BJ (cell line): ENCODE data around the gene FPGS. TPM values are rescaled to one million over a fixed set of nuclear protein-coding genes. Genes with fewer than 3 reads are reported as not detected.

Experiments used
- CTCF ChIA-PET: fragments of 350-600 bp; formaldehyde crosslinking; extraction: SDS; loops from one replicate; lab custom pipeline; 2021; ENCODE audit warnings: antibody characterized with exemption, inconsistent platforms; lab: Yijun Ruan, JAX
- POLR2A ChIA-PET: fragments of 300-600 bp; sonication (Branson Sonifier 250); formaldehyde crosslinking; extraction: SDS; loops from one replicate; lab custom pipeline; 2021; ENCODE audit warnings: antibody characterized with exemption; lab: Charles Lee
- DNase-seq: peaks from one replicate; pipeline ENCODE4 v3.0.0-alpha.2; 2011; ENCODE audit warnings: low read depth
- H3K27me3 ChIP-seq: 2 replicates; pipeline ENCODE4 v1.6.0; 2011; ENCODE audit warnings: low read length; ENCODE audit not compliant: control insufficient read depth, insufficient read depth
- H3K36me3 ChIP-seq: 2 replicates; pipeline ENCODE4 v1.5.1; 2011; ENCODE audit warnings: low read length; ENCODE audit not compliant: control insufficient read depth, insufficient read depth
- H3K4me3 ChIP-seq: 2 replicates; pipeline ENCODE4 v1.5.1; 2011; ENCODE audit warnings: low read depth, mild to moderate bottlenecking, control low read depth, low read length
- polyA plus RNA-seq: library from polyadenylated mRNA; depleted of rRNA; stranded (reverse); fragments of >200 nt; gene quantifications from 2 replicates; pipeline ENCODE4 v1.2.3, GENCODE V29; 2011
- TF ChIP-seq, protein P1 (sequence below): IDR thresholded peaks from 2 replicates; pipeline ENCODE4 v1.5.1; 2011; ENCODE audit warnings: low read depth, mild to moderate bottlenecking, control low read depth, inconsistent platforms, low read length, moderate library complexity; ENCODE audit not compliant: insufficient read depth

FPGS gene
- polyA plus RNA-seq, 1 experiment, result 61.9 TPM

DNA sequence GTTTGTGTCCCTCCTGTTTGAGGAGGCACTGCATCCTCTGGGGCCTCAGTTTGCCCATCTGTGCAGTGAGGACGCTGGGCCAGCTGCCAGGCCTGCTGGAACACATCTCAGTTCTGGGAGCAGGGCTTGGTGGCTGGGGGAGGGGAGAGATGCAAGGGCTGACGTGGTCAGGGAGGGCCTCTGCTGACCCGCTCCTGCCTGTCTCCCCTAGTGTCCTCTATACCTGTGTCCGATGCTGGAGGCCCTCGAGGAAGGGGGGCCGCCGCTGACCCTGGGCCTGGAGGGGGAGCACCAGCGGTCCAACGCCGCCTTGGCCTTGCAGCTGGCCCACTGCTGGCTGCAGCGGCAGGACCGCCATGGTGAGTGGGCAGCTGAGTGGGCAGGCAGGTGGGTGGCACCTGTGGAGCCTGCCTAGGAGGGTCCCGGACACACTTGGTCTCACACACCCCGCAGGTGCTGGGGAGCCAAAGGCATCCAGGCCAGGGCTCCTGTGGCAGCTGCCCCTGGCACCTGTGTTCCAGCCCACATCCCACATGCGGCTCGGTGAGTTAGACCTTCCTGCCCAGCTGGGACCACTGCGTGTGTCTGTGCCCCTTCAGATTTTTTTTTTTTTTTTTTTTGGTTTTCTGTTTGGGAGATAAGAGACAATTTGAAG, 5.8 kb downstream of the FPGS start:
- POLR2A ChIA-PET, result interaction anchor here (0.7 kb wide), 1 partner anchor 37 kb away, joined by 27 read pairs; no protein-coding TSS in a partner anchor
- peaks cover 41% of the 10 kb centered on the region for H3K36me3 ChIP-seq
- no peak for DNase-seq
- TF ChIP-seq, protein P1, sequence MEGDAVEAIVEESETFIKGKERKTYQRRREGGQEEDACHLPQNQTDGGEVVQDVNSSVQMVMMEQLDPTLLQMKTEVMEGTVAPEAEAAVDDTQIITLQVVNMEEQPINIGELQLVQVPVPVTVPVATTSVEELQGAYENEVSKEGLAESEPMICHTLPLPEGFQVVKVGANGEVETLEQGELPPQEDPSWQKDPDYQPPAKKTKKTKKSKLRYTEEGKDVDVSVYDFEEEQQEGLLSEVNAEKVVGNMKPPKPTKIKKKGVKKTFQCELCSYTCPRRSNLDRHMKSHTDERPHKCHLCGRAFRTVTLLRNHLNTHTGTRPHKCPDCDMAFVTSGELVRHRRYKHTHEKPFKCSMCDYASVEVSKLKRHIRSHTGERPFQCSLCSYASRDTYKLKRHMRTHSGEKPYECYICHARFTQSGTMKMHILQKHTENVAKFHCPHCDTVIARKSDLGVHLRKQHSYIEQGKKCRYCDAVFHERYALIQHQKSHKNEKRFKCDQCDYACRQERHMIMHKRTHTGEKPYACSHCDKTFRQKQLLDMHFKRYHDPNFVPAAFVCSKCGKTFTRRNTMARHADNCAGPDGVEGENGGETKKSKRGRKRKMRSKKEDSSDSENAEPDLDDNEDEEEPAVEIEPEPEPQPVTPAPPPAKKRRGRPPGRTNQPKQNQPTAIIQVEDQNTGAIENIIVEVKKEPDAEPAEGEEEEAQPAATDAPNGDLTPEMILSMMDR, result no peak
- H3K27me3 ChIP-seq, result no peaks in the 10 kb centered on the region
- CTCF ChIA-PET, result interaction anchor here (0.8 to 1.3 kb wide), 2 partner anchors 9 to 61 kb away, joined by 3 read pairs; no protein-coding TSS in a partner anchor
- H3K4me3 ChIP-seq, result no peak overlapping the region

DNA sequence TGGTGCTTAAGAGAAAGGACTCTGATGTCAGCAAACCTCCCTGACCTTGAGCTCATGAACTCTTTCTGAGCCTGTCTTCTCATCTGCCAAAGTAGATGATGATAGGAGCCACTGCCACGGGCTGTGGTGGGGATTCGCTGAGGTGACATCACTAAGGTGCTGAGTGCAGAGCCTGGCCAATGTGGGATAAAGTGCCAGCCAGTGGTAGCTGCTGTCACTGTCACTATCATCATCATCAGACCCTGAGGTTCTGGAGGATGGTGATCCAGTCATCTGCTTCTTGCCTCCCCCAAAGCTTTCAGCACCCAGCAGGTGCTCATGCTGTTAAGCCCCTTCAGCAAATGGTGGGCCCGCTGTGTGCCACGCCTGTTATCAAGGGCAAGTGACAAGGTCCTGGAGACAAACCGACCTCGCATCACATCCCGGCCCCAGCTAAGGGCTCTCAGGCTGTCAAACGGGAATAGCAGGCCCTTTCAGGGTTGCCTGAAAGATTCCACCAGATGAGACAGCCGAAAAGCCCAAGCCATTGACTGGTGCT, 6.4 kb downstream of the FPGS start:
- H3K4me3 ChIP-seq, result no peak overlapping the region
- no peak for DNase-seq
- H3K27me3 ChIP-seq, result no peaks in the 10 kb centered on the region
- TF ChIP-seq, protein P1, result no peak
- POLR2A ChIA-PET, result interaction anchor here (0.6 to 0.7 kb wide), 2 partner anchors 38 kb away, joined by 12 to 27 read pairs; no protein-coding TSS in a partner anchor
- peaks cover 45% of the 10 kb centered on the region for H3K36me3 ChIP-seq
- CTCF ChIA-PET, result interaction anchor here (0.8 to 1.3 kb wide), 2 partner anchors 9 to 60 kb away, joined by 3 read pairs; no protein-coding TSS in a partner anchor

DNA sequence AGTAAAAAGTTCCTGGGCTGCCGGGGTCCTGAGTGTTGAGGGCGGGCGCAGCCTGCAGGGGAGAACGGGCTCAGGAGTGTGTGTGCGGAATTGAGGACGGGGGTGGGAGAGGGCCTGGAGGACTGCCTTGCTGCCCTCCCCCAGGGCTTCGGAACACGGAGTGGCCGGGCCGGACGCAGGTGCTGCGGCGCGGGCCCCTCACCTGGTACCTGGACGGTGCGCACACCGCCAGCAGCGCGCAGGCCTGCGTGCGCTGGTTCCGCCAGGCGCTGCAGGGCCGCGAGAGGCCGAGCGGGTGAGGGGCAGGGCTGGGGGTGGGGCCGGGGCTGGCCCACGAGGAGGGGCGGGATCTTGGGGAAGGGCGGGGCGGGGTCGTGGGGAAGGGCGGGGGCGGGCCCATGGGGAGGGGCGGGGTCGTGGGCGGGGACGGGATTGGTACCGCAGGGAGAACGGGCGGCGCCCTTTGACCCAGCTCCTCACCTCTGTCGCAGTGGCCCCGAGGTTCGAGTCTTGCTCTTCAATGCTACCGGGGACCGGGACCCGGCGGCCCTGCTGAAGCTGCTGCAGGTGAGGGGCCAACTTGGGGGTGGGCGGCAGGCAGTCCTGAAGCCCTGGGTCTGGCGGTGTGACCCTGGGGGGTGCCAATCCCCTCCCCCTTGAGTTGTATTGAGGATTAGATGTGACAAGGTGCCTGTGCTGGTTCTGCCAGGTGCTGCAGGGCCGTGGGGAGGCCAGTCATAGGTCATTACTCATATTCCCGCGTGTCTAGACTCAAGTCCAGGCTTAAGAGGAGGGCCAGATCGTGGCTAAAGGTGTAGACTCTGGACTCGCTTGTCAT, 7.1 kb downstream of the FPGS start:
- ChIA-PET CTCF (interaction anchor here (1.3 kb wide), 1 partner anchor 60 kb away, joined by 3 read pairs; no protein-coding TSS in a partner anchor), POLR2A (interaction anchor here (0.6 kb wide), 1 partner anchor 37 kb away, joined by 12 read pairs; no protein-coding TSS in a partner anchor)

DNA sequence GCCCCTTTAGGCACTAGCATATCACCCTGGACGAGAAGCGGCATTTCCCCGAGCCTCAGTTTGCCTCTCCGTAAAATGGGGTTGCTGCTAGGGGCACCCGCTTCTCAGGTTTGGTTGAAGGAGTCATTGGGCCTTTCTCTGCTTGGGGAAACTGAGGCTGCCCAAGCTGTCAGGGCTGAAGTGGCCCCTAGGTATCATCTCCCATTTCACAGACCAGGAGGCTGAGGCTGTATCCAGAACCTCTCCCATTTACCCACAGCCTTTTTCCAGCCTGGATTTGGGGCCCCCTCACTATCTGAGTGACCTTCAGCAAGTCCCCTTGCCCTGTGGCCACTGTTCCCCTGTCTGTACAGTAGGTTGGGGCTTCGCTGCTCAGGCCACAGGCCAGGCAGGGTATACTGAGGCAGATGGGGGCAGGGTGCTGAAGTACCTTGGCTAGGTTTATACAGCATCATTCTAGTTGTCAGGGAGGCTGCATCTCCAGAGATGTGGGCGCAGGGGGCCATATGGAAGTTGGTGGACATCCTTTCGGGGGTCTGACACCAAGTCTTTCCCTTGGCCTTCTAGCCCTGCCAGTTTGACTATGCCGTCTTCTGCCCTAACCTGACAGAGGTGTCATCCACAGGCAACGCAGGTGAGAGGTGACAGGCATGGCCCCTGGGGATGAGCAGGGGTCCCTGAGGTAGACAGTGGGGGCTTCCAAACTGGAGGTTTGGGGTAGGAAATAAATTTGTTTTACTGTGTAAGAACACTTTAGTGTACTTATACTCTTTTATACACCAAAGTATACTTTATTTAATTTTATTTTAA, 7.9 kb downstream of the FPGS start:
- no peak for DNase-seq
- no peak overlapping the region for H3K4me3 ChIP-seq
- H3K27me3 ChIP-seq, result no peaks in the 10 kb centered on the region
- H3K36me3 ChIP-seq, result peaks cover 51% of the 10 kb centered on the region
- ChIA-PET CTCF (interaction anchor here (0.6 kb wide), 1 partner anchor 40 kb away, joined by 6 read pairs; no protein-coding TSS in a partner anchor), POLR2A (no interaction called here)
- TF ChIP-seq, protein P1, result no peak

More for the DNA sequence above, 7.1 kb downstream of the FPGS start:
- Histone ChIP-seq H3K36me3 (peaks cover 47% of the 10 kb centered on the region), H3K4me3 (no peak overlapping the region), H3K27me3 (no peaks in the 10 kb centered on the region)
- DNase-seq, result no peak
- TF ChIP-seq, protein P1, result no peak
